VCaP (cell line): Measurements from ENCODE around the gene RNF19B.

Experiments
- H3K27ac ChIP-seq: fragments of 450-650 bp; 2 replicates; pipeline ENCODE4 v1.5.1; 2017
- TF ChIP-seq, protein P1 (sequence below): fragments of 450-650 bp; conservative IDR thresholded peaks from 2 replicates; pipeline ENCODE4 v1.5.1; 2017; ENCODE audit warnings: mild to moderate bottlenecking, moderate library complexity

The RNF19B gene

DNA sequence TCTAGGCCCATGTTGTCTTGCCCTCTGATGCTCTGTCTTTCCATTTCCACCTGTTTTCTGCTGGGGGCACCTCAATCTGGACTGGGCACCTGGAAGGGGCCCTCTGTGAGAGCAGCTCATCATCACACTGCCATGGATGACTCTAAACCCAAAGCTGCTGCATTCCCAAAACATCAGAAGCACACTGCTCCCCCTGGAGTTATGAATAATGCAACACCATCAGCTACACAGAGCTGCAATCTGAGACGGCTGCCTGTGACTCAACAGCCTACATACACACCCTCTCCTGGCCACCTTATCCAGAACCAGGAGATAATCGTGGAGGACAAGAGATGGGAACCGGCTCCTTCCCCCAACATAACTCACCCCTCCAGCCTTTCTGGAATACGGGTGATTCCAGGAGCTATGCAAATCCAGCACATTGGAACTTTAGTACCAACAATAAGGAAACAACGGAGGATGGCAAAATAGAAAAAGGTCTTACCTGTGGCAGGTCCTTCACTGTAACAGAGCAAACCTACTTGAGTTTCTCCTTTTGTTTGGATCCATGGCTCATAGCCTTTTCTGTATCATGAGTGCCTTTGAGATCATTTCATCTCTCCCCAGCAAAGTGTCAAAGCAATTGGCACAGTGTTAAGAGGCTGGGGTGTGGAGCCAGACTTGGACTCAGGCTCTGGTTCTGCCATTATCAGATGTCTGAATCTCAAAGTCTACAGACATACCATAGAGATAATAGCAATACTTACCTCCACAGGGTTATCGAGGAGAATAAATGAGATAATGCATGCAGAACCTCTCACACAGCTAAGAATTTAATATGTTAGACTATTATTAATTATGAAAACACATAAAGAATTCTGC, 42.8 kb upstream of the RNF19B start:
- TF ChIP-seq, protein P1, sequence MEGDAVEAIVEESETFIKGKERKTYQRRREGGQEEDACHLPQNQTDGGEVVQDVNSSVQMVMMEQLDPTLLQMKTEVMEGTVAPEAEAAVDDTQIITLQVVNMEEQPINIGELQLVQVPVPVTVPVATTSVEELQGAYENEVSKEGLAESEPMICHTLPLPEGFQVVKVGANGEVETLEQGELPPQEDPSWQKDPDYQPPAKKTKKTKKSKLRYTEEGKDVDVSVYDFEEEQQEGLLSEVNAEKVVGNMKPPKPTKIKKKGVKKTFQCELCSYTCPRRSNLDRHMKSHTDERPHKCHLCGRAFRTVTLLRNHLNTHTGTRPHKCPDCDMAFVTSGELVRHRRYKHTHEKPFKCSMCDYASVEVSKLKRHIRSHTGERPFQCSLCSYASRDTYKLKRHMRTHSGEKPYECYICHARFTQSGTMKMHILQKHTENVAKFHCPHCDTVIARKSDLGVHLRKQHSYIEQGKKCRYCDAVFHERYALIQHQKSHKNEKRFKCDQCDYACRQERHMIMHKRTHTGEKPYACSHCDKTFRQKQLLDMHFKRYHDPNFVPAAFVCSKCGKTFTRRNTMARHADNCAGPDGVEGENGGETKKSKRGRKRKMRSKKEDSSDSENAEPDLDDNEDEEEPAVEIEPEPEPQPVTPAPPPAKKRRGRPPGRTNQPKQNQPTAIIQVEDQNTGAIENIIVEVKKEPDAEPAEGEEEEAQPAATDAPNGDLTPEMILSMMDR: peak; percentile 39; the same call in 1 of the 2 replicates
- H3K27ac ChIP-seq: no peak overlapping the region

DNA sequence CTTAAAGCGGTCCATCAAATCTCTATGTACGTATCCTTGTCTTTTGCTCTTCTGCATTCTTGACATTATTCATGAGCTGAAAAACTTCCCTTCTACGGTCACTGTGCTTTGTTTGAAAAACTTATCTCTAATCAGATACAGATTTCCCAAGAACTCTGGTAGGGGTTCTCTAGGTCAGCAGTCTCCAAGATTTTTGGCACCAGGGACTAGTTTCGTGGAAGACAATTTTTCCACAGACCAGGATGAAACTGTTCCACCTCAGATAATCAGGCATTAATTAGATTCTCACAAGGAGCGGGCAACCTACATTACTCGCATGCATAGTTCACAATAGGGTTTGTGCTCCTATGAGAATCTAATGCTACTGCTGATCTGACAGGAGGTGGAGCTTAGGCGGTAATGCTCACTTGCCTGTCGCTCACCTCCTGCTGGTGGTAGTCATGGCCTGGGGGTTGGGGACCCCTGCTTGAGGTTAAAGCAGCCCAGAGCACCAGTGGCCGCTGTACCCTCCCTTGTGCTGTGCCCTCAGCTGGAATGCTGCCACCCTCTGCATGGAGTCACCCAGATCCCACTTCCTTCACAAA, 41.3 kb upstream of the RNF19B start:
- no peak overlapping the region for H3K27ac ChIP-seq
- TF ChIP-seq, protein P1: no peak

DNA sequence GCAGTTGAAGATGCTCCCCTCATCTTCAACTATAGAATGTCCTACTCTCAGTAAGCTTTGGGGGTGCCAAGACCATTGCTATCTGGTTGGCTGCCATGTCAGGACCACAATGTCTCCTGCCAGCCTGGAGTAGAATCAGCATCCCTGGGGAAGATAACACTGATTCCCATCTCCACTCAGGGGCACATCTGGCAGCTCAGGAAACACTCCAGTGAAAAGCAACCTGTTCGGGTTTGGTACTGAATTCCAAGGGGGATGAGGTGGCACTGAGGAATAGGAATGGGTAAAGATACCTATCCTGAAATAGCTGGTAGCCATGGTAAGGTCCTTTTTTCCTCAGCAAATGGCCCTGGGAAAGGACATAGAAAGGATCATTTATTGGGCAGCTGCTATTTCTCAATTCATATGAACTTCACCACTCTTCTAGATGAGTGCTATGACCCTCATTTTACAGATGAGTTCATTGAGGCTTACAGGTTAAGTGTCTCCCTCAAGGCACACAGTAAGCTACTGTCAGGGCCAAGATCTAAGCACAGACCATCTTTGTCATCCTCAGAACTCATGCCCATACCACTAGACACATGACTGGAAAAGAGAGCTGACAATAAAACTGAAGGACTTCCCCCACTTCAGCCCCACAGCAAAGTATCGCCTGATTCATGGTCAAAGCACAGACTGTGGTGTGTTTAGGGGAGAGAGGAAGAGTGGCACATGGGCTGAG, 40.7 kb upstream of the RNF19B start:
- no peak overlapping the region for H3K27ac ChIP-seq
- TF ChIP-seq, protein P1: no peak

DNA sequence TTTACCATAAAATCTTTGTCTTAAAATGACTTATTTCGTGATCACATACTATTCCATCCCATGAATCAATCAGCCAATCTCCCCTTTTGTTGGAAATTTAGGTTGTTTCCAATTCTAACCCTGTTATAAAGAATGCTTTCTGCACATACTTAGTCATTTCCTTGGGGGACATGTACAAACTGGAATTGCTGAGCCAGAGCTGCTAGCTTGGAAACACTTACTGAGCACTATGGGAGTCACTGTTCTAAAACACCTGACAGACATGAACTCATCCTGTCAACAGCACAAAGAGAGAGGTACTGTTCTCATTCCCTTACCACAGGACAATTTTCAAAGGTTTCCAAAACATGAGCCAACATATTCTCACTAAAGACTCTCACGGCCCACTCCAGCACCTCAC, 40.0 kb upstream of the RNF19B start:
- TF ChIP-seq, protein P1: no peak
- H3K27ac ChIP-seq: no peak overlapping the region

DNA sequence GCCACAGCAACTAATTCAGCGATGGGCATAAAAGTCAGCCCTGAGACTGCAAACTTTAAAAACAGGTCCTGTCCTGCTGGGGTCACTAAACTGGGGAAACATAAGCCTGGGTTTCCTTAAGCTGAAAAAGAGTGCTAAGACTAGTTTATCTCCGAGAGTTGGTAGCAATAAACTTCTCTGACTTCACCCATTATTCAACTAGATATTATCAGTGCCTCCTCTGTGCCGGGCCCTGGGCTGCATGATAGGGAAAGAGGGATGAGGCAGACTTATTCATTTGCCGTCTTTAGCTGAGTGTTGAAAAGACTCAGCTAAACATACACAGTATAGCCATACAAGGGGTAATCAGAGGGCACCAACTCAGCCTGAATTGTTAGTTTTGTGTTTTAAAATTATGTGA, 39.0 kb upstream of the RNF19B start:
- H3K27ac ChIP-seq: no peak overlapping the region
- TF ChIP-seq, protein P1: no peak

DNA sequence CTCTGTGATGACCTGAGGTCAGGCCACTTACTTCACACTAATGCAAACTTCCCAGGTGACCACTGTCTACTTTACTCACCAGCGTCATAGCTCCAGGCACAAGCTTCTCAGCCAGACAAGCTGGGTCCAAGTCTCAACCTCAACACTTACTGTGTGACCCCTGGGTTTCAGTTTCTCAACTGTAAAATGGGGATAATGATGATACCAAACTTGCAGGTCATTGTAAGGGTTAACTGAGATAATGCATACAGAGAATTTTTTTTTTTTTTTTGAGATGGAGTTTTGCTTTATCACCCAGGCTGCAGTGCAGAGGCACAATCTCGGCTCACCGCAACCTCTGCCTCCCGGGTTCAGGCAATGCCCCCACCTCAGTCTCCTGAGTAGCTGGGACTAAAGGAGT, 37.4 kb upstream of the RNF19B start:
- no peak overlapping the region for H3K27ac ChIP-seq
- TF ChIP-seq, protein P1: no peak

DNA sequence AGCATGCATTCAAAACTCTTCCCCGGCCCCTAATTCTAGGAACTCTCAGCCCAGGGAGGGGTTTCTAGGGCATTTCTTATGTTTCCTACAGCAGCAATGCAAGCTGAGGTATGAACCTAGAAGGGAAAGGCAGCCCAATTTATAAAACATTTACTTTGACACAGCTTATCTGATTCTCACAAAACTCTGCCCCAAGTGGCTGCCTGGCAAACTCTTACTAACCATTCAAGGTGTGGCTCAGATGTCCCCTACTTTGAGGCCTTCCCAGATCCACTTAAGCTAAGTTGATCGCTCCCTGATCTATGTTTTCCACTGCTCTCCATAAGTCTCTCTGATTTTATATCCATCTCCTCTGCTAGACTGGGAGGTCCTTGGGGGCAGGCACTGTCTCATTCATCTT, 36.7 kb upstream of the RNF19B start:
- TF ChIP-seq, protein P1: 0 out of 2 replicates have a peak, but pooled peaks have one; percentile 17
- no peak overlapping the region for H3K27ac ChIP-seq
